Loucy (cell line): ENCODE measurements around the gene PLCL2.

Experiments
- H2AFZ ChIP-seq: fragments of 200-600 bp; sonication (generic); 2 replicates; pipeline ENCODE4 v1.6.0; 2016; ENCODE audit warnings: antibody characterized with exemption, mild to moderate bottlenecking, low read length, moderate library complexity
- H3F3A ChIP-seq: fragments of 200-600 bp; 2 replicates; pipeline ENCODE4 v1.6.0; 2016; ENCODE audit warnings: antibody characterized with exemption, low read depth, mild to moderate bottlenecking
- H3K27me3 ChIP-seq: fragments of 200-600 bp; sonication (generic); 2 replicates; pipeline ENCODE4 v1.6.1; 2014; ENCODE audit warnings: low read length, mild to moderate bottlenecking; ENCODE audit not compliant: insufficient read depth, poor library complexity, severe bottlenecking
- H3K36me3 ChIP-seq: fragments of 200-600 bp; sonication (generic); 2 replicates; pipeline ENCODE4 v1.6.1; 2016; ENCODE audit warnings: low read length; ENCODE audit not compliant: insufficient read depth
- H3K4me1 ChIP-seq: fragments of 200-600 bp; sonication (generic); 2 replicates; pipeline ENCODE4 v1.5.1; 2014; ENCODE audit warnings: low read length, mild to moderate bottlenecking; ENCODE audit not compliant: insufficient read depth, poor library complexity, severe bottlenecking
- H3K4me2 ChIP-seq: fragments of 200-600 bp; sonication (generic); 2 replicates; pipeline ENCODE4 v1.6.0; 2014; ENCODE audit warnings: antibody characterized with exemption, low read length, low read depth, mild to moderate bottlenecking; ENCODE audit not compliant: poor library complexity, severe bottlenecking
- H3K4me3 ChIP-seq: fragments of 200-600 bp; sonication (generic); 2 replicates; pipeline ENCODE4 v1.5.1; 2014; ENCODE audit warnings: low read length, mild to moderate bottlenecking, mixed read lengths; ENCODE audit not compliant: poor library complexity, severe bottlenecking
- H3K79me2 ChIP-seq: fragments of 200-600 bp; sonication (generic); 2 replicates; pipeline ENCODE4 v1.6.1; 2014; ENCODE audit warnings: low read length; ENCODE audit not compliant: insufficient read depth
- H3K9ac ChIP-seq: fragments of 200-600 bp; sonication (generic); 2 replicates; pipeline ENCODE4 v1.6.0; 2014; ENCODE audit warnings: mild to moderate bottlenecking, low read depth, low read length, moderate library complexity; ENCODE audit not compliant: poor library complexity, severe bottlenecking
- H3K9me2 ChIP-seq: fragments of 200-600 bp; sonication (generic); replicated peaks from 2 replicates; pipeline ENCODE4 v1.6.1; 2016; ENCODE audit warnings: low read depth, low read length, mixed read lengths
- H3K9me3 ChIP-seq: fragments of 200-600 bp; sonication (generic); 2 replicates; pipeline ENCODE4 v1.6.1; 2014; ENCODE audit warnings: mild to moderate bottlenecking, antibody characterized with exemption, low read length, low read depth; ENCODE audit not compliant: insufficient read depth
- H4K20me1 ChIP-seq: fragments of 200-600 bp; sonication (generic); 2 replicates; pipeline ENCODE4 v1.6.0; 2014; ENCODE audit warnings: antibody characterized with exemption, low read length, mild to moderate bottlenecking; ENCODE audit not compliant: insufficient read depth, poor library complexity, severe bottlenecking
- EZH2phosphoT487 ChIP-seq: fragments of 200-600 bp; IDR thresholded peaks from 2 replicates; pipeline ENCODE4 v1.6.1; 2018; ENCODE audit warnings: antibody characterized with exemption, mild to moderate bottlenecking, moderate library complexity, borderline replicate concordance
- TF ChIP-seq, protein P1 (sequence below): fragments of 200-600 bp; sonication (generic); conservative IDR thresholded peaks from 2 replicates; pipeline ENCODE4 v1.5.1; 2014; ENCODE audit warnings: mild to moderate bottlenecking, antibody characterized with exemption, low read length

The PLCL2 gene

GRCh38 chr3:17028363-17028762, 143.6 kb downstream of the PLCL2 start:
- no peak overlapping the region for H3K4me3 ChIP-seq
- TF ChIP-seq EZH2phosphoT487 = no peak
- TF ChIP-seq, protein P1, sequence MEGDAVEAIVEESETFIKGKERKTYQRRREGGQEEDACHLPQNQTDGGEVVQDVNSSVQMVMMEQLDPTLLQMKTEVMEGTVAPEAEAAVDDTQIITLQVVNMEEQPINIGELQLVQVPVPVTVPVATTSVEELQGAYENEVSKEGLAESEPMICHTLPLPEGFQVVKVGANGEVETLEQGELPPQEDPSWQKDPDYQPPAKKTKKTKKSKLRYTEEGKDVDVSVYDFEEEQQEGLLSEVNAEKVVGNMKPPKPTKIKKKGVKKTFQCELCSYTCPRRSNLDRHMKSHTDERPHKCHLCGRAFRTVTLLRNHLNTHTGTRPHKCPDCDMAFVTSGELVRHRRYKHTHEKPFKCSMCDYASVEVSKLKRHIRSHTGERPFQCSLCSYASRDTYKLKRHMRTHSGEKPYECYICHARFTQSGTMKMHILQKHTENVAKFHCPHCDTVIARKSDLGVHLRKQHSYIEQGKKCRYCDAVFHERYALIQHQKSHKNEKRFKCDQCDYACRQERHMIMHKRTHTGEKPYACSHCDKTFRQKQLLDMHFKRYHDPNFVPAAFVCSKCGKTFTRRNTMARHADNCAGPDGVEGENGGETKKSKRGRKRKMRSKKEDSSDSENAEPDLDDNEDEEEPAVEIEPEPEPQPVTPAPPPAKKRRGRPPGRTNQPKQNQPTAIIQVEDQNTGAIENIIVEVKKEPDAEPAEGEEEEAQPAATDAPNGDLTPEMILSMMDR = no peak
- H3K27me3 ChIP-seq = no peaks in the 10 kb centered on the region
- H3K9me3 ChIP-seq = no peaks in the 10 kb centered on the region
- no peaks in the 10 kb centered on the region for H3K36me3 ChIP-seq
- H4K20me1 ChIP-seq = no peaks in the 10 kb centered on the region
- peaks cover 10% of the 10 kb centered on the region for H3K4me1 ChIP-seq
- no peaks in the 10 kb centered on the region for H3K9me2 ChIP-seq
- no peak overlapping the region for H3K4me2 ChIP-seq
- no peaks in the 10 kb centered on the region for H3K79me2 ChIP-seq
- H3F3A ChIP-seq = no peaks in the 10 kb centered on the region
- H2AFZ ChIP-seq = no peak overlapping the region
- H3K9ac ChIP-seq = peak overlapping the region; percentile 39

GRCh38 chr3:17030438-17030837, 145.7 kb downstream of the PLCL2 start:
- TF ChIP-seq EZH2phosphoT487 = no peak
- TF ChIP-seq, protein P1 = no peak
- Histone ChIP-seq H3K4me2 (no peak overlapping the region), H3K79me2 (no peaks in the 10 kb centered on the region), H2AFZ (no peak overlapping the region), H3K9me3 (no peaks in the 10 kb centered on the region), H3K9me2 (no peaks in the 10 kb centered on the region), H3K36me3 (no peaks in the 10 kb centered on the region), H3K4me3 (no peak overlapping the region), H3K4me1 (peaks cover 10% of the 10 kb centered on the region), H3K27me3 (no peaks in the 10 kb centered on the region), H4K20me1 (no peaks in the 10 kb centered on the region), H3K9ac (no peak overlapping the region), H3F3A (no peaks in the 10 kb centered on the region)

DNA sequence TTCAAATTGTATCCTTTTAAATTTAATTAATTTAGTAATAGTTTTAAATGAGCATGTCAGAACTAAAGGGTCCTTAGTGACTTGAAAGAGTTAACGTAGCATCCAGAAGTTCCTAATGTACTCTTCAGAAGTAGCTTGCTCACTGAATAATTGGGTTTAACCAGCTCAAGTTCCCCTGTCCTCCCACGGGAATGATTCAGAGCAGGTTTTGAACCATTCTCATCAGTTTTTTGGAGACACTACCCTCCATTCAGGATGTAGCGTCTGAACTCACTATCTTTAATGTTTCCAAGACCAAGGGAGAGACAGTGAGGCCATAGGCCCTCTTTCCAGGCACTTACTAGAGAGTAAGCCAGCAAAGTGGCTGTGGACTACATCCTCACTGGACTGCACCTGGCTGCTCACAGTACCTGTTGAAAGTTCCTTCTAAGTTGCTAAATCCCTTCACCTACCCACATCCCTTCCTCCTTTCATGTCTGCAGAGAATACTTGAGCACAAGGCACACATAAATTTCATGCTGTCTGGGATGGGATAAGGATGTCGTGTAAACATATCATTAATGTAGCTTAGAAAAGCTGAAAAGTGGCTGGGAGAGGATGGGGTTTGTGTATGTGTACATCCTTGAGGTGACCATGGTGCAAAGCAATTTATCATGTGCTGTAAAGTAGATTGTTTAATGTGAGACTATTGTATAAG, 146.3 kb downstream of the PLCL2 start:
- H3K27me3 ChIP-seq = no peaks in the 10 kb centered on the region
- no peak overlapping the region for H3K4me2 ChIP-seq
- H3K9ac ChIP-seq = no peak overlapping the region
- H3K79me2 ChIP-seq = no peaks in the 10 kb centered on the region
- H3K4me3 ChIP-seq = no peak overlapping the region
- no peak for TF ChIP-seq EZH2phosphoT487
- TF ChIP-seq, protein P1 = no peak
- no peaks in the 10 kb centered on the region for H4K20me1 ChIP-seq
- no peaks in the 10 kb centered on the region for H3K36me3 ChIP-seq
- H3K4me1 ChIP-seq = peaks cover 10% of the 10 kb centered on the region
- H3F3A ChIP-seq = no peaks in the 10 kb centered on the region
- H3K9me2 ChIP-seq = no peaks in the 10 kb centered on the region
- no peaks in the 10 kb centered on the region for H3K9me3 ChIP-seq
- H2AFZ ChIP-seq = no peak overlapping the region
